ENCODE measurements around the gene ACBD3.

The ACBD3 gene

GRCh38 chr1:226201029-226201593 is 14.6 kb upstream of the ACBD3 start:
- no peak for DNase-seq

- DNase-seq = no peak
Measured at GRCh38 chr1:226199971-226200370, 13.4 kb upstream of the ACBD3 start.

- no peak for DNase-seq
Measured at GRCh38 chr1:226195144-226195543, 8.6 kb upstream of the ACBD3 start.

- DNase-seq = no peak
Measured at GRCh38 chr1:226187380-226187779, 839 bp upstream of the ACBD3 start.

- DNase-seq = no peak
Measured at GRCh38 chr1:226187019-226187322, 430 bp upstream of the ACBD3 start.

- DNase-seq = no peak
Measured at GRCh38 chr1:226185141-226186036, 1.2 kb downstream of the ACBD3 start.

- DNase-seq = no peak
Measured at GRCh38 chr1:226181996-226182714, 4.4 kb downstream of the ACBD3 start.

- no peak for DNase-seq
Measured at GRCh38 chr1:226176870-226177269, 9.7 kb downstream of the ACBD3 start.

- DNase-seq = no peak
Measured at GRCh38 chr1:226172589-226172988, 14.0 kb downstream of the ACBD3 start.

GRCh38 chr1:226166341-226166740 is 20.2 kb downstream of the ACBD3 start:
- DNase-seq = no peak

GRCh38 chr1:226164154-226164553 is 22.4 kb downstream of the ACBD3 start:
- no peak for DNase-seq

- DNase-seq = no peak
Measured at GRCh38 chr1:226162898-226163297, 23.6 kb downstream of the ACBD3 start.

- DNase-seq = no peak
Measured at GRCh38 chr1:226158983-226159382, 27.6 kb downstream of the ACBD3 start.

GRCh38 chr1:226158457-226158856 is 28.1 kb downstream of the ACBD3 start:
- no peak for DNase-seq

- DNase-seq = no peak
Measured at GRCh38 chr1:226157761-226158316, 28.7 kb downstream of the ACBD3 start.

- no peak for DNase-seq
Measured at GRCh38 chr1:226154593-226154992, 31.9 kb downstream of the ACBD3 start.

- DNase-seq = no peak
Measured at GRCh38 chr1:226149806-226150205, 36.7 kb downstream of the ACBD3 start.

GRCh38 chr1:226148121-226148648 is 38.4 kb downstream of the ACBD3 start:
- no peak for DNase-seq

- DNase-seq = no peak
Measured at GRCh38 chr1:226144045-226144444, 42.5 kb downstream of the ACBD3 start.

- no peak for DNase-seq
Measured at GRCh38 chr1:226135709-226136108, 50.8 kb downstream of the ACBD3 start.

GRCh38 chr1:226135059-226135651 is 51.4 kb downstream of the ACBD3 start:
- DNase-seq = no peak

- no peak for DNase-seq
Measured at GRCh38 chr1:226134170-226135058, 52.1 kb downstream of the ACBD3 start.
